Measurements from ENCODE around the gene DBT.
A peak's percentile ranks its signal among the peaks of the same experiment; 100 is the strongest.
"Not testable (repeated sequence)": the region's sequence is repeated elsewhere in the genome, so short reads cannot be mapped to it uniquely, and the experiment has no call there.

Gene DBT

GRCh38 chr1:100249537-100250257 lies at the start of gene DBT:
TSS of gene DBT (minus strand) at chr1:100249834. CDS start at chr1:100249820, 14 bp downstream.
- peak; percentile 93 for DNase-seq

DNA sequence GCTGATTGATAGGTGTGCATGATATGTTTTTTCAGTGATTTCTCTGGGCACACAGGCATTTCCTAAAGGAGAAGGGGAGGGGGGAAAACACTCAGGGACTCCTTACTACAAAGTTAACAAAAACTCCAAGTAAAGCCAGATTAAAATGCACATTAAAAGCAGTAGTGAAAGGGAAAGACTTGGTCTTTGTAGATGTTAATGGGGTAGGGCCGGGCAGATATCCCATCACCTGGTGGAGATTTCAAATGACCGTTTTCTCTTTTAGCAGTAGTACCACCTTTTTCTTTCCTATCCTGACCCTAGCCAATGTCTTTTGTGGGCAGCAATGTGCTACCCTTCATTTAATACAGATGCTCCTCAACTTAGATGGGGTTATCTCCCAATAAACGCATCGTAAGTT lies 48.9 kb upstream of the DBT start:
- no peak for DNase-seq

- not testable (repeated sequence) for DNase-seq
Measured at GRCh38 chr1:100296997-100297396, 47.4 kb upstream of the DBT start.

- DNase-seq: no peak
Measured at GRCh38 chr1:100296140-100296539, 46.5 kb upstream of the DBT start.

GRCh38 chr1:100292711-100293110 lies 43.1 kb upstream of the DBT start:
- DNase-seq: no peak

DNA sequence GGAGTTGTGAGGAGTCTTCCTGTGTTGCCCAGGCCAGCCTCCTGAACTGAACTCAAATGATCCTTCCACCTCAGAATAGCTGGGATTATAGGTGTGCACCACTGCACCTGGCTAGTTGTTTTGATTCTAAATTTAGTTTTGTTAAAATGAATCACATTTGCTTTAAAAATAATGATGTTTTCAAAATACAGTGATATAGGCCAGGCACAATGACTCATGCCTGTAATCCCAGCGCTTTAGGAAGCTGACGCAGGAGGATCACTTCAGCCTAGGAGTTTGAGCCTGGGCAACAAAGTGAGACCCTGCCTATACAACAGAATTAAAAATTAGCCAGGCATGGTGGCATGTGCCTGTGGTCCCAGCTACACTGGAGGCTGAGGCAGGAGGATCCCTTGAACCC lies 40.7 kb upstream of the DBT start:
- DNase-seq: no peak

DNA sequence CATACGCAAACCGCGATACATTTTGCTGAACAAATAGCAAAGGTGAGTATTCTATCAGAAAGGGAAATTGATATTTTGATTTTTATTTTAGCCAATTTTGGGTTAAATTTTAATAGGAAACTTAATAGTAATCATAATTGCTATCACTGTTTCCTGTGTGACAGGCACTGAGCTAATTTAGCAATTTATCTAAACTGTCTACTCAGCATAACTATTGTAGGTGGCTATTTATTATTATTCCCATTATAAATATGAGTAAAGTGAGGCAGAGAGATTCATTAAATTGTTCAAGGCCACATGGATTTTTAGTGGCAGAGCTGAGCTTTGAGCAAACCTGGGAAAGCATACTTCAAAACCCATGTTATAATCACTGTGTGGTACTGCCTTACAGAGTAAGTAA lies 37.5 kb upstream of the DBT start:
- DNase-seq: no peak

- no peak for DNase-seq
Measured at GRCh38 chr1:100284591-100284990, 35.0 kb upstream of the DBT start.

DNA sequence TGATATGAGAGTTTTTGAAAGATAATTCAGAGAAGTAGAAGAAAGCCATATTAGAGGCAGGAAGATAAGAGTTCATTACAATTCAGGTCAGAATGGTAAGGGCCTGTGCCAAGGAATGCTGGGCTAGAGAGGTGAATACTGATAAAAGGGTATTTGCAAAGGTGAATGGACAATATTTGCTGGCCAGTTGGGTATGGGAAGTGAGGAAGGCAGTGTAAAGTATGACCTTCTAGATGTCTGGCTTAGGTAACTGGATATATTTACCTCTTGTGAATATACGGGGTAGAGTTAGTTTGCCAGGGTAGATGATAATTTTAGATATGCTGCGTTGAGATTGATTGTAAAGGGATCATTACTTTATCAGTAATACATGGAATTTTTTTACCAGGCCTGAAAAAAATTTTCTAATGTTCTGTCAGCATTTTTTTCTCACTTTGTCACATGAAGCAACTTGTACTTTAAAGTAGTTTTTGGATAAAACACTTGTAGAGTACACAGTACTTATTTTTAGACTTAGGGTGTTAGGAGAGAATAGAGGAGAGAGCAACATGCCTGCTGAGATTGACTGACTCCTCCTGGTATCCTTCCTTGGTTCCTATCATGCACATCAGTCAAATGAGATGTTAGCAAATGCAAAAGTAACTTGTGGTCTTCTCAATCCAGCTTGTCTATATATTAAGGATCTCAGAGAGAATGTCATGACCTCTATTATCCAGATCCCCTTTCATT lies 30.5 kb upstream of the DBT start:
- no peak for DNase-seq

DNA sequence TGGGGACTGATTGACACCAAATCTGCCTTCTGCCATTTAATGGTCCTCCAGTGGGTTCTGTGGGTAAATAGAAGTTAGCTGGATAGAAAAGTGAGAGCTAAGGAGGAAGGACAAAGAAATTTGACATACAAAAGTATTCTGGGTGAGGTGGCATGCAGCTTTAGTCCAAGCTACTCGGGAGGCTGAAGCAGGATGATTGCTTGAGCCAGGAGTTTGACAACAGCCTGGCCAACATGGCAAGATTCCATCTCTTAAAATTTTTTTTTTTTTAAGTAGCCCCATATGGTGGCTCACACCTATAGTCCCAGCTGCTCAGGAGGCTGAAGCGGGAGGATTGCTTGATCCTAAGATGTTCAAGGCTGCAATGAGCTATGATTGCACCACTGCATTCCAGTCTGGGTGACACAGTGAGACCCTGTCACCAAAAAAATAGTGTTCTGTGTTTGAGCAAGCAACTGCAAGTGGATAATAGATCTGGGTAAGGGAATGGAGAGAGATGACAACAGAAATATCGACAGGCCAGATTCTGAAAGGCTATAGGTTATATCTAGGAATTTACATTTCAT lies 29.8 kb upstream of the DBT start:
- no peak for DNase-seq

DNA sequence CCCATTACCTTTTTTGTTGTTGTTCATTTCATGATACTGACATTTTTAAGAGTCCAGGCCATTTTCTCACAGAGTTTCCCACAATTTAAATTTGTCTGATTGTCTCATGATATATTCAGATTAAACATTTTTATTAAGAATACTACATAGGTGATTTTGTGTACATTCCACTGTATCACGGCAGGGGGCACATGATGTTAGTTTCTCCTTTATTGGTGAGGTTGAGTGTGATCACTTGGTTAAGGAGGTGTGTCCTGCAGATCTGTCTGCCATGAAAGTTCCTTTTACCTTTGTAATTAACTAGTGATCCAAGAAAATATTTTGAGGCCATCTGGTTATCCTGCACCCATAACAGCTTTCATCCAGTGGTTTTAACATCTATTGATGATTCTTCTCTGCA lies 28.2 kb upstream of the DBT start:
- DNase-seq: peak; percentile 31

DNA sequence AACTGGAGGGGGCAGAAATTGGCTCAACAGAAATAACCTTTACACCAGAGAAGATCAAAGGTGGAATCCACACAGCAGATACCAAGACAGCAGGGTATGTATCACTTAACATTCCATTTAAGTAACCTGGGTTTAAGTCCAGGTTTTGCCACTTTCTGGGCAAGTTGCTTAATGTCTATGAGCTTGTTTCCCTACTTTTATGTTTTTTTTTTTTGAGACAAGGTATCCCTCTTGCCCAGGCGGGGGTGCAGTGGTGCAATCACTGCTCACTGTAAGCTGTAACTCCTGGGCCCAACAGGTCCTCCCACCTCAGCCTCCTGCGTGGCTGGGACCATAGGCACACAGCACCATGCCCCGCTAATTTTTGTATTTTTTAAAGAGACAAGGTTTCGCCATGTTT lies 18.6 kb upstream of the DBT start:
- no peak for DNase-seq

GRCh38 chr1:100267284-100267683 lies 17.6 kb upstream of the DBT start:
- DNase-seq: no peak

GRCh38 chr1:100266741-100267140 lies 17.1 kb upstream of the DBT start:
- DNase-seq: no peak

DNA sequence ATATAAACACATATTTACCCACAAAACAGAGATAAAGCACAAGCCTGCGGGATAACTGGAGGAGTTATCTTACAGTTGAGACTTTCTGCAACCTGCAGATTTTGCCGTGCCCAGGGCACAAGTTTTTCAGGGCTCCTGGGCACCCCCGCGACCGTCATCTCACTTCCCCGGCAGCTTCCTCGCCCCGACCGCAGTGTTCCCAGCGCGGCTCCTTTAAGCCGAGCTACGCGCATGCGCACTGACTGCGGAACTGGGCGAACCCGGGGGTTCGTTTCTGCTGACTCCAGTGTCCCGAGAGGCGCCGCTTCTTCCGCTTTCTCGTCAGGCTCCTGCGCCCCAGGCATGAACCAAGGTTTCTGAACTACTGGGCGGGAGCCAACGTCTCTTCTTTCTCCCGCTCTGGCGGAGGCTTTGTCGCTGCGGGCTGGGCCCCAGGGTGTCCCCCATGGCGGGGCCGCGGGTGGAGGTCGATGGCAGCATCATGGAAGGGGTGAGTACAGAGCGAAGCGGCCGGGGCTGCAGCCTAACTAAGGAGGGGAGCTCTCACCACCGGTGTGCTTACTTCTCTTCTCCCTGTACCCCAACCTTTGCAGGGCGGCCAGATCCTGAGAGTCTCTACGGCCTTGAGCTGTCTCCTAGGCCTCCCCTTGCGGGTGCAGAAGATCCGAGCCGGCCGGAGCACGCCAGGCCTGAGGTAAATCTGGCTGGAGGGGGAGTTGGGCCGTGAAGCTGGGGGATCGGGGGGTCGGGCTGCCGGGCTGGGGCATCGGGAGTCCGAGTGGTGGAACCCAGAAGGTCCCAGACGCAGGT lies 16.5 kb upstream of the DBT start, which contains the start of gene RTCA:
Gene RTCA (plus strand): TSS at position 286 of the 810 bp plus-strand sequence. CDS start 160 bp downstream, at position 446.
- peak; percentile 95 for DNase-seq

DNA sequence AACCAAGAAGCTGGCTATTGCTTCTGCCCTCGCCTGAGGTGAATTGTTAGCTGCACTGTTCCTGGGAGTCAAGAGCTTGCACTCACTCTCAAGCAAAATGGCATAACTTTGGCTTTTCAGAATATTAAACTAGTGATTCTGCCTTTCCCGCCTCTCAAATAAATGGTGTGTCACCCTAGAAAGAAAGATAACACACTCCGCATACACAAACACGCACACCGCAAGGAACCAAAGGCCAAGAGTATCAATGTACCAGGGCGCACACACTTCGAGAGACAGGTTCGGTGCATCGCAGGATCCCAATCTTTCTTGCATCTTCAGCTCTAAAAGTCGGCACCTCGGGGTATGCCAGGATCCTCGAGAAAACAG lies 15.9 kb upstream of the DBT start:
- no peak for DNase-seq

GRCh38 chr1:100264081-100264480 lies 14.4 kb upstream of the DBT start:
- not testable (repeated sequence) for DNase-seq

DNA sequence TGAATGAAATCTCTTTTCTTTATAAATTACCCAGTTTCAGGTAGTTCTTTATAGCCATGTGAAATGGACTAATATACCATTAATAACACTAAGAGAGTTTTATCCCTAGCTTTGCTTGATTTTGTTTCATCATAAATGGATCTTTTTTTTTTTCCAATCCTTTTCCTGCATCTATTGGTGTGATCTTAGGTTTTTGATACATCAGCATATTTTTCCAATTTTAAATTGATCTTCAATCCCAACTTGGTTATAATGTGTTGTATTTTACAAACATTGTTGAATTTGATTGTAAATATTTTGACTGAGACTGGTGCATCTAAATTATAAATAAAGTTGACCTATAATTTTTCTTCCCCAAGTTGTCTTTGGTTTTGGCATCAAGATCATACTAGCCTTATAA lies 12.1 kb upstream of the DBT start:
- no peak for DNase-seq

DNA sequence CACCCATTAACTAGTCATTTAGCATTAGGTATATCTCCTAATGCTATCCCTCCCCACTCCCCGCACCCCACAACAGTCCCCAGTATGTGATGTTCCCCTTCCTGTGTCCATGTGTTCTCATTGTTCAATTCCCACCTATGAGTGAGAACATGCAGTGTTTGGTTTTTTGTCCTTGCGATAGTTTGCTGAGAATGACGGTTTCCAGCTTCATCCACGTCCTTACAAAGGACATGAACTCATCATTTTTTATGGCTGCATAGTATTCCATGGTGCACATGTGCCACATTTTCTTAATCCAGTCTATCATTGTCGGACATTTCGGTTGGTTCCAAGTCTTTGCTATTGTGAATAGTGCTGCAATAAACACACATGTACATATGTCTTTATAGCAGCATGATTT lies 8.8 kb upstream of the DBT start:
- not testable (repeated sequence) for DNase-seq

DNA sequence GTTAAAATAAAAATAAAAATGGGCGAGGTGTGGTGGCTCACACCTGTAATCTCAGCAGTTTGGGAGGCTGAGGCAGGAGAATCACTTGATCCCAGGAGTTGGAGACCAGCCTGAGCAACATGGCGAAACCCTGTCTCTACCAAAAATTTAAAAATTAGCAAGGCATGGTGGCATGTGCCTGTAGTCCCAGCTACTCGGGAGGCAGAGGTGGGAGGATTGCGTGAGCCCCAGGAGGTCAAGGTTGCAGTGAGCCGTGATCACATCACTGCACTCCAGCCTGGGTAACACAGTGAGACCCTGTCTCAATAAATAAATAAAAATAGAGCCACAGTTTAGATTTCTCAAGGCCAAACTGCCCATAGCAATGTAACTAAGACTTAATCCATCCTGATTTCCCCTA lies 6.6 kb upstream of the DBT start:
- not testable (repeated sequence) for DNase-seq

GRCh38 chr1:100253552-100253951 lies 3.9 kb upstream of the DBT start:
- no peak for DNase-seq

DNA sequence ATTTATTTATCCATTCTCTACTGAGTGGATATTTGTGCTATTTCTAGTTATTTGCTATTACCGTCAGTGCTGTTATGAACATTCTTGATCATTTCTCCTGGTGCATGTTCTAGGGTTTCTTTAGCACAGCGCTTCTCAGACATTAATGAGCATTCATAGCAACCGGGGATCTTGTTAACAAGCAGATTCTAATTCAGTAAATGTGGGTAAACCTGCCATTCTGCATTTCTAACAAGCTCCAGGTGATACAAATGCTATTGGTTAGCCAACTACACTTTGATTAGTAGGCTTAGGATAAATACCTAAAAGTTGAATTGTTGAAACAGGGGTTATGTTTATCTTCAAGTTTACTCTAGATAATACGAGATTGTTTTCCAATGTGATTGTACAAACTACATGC lies 3.3 kb upstream of the DBT start:
- DNase-seq: no peak

- DNase-seq: no peak
Measured at GRCh38 chr1:100250807-100251206, 1.2 kb upstream of the DBT start.
